RWPE1 (cell line): ENCODE measurements around the gene CASS4.
A peak's percentile ranks its signal among the peaks of the same experiment; 100 is the strongest.
"Not testable (repeated sequence)": the region's sequence is repeated elsewhere in the genome, so short reads cannot be mapped to it uniquely, and the experiment has no call there.

Experiments used
- CTCF ChIA-PET: fragments of 350-600 bp; sonication (Branson Sonifier 250); formaldehyde crosslinking; extraction: SDS; loops from one replicate; lab custom pipeline; 2021; lab: Yijun Ruan, JAX
- POLR2A ChIA-PET: fragments of 400-600 bp; formaldehyde crosslinking; extraction: SDS; loops from one replicate; lab custom pipeline; 2020; ENCODE audit warnings: antibody characterized with exemption; ENCODE audit not compliant: low non-redundant PET; lab: Yijun Ruan, JAX
- DNase-seq: peaks from one replicate; pipeline ENCODE4 v3.0.0; 2012; ENCODE audit warnings: low spot score
- H3K27ac ChIP-seq: fragments of 450-650 bp; 2 replicates; pipeline ENCODE4 v1.5.1; 2017
- CTCF ChIP-seq: fragments of 450-650 bp; conservative IDR thresholded peaks from 2 replicates; pipeline ENCODE4 v1.5.1; 2017; ENCODE audit warnings: low read depth, mild to moderate bottlenecking

Gene CASS4

GRCh38 chr20:56389807-56390206, 22.3 kb upstream of the CASS4 start:
- ChIA-PET CTCF (no interaction called here), POLR2A (no interaction called here)
- TF ChIP-seq CTCF = no peak
- no peak overlapping the region for H3K27ac ChIP-seq
- DNase-seq = no peak

- H3K27ac ChIP-seq, DNase-seq, POLR2A ChIA-PET, CTCF ChIA-PET: not testable (repeated sequence)
These were observed 21.7 kb upstream of the CASS4 start for GRCh38 chr20:56390396-56390795.

GRCh38 chr20:56391037-56391436, 21.0 kb upstream of the CASS4 start:
- ChIA-PET CTCF (no interaction called here), POLR2A (interaction anchor here (1.0 kb wide), 1 partner anchor 8 kb away, joined by 3 read pairs; no protein-coding TSS in a partner anchor)
- H3K27ac ChIP-seq = no peak overlapping the region
- DNase-seq = no peak
- TF ChIP-seq CTCF = no peak

- TF ChIP-seq CTCF = no peak
- CTCF ChIA-PET = interaction anchor here (0.7 to 1.0 kb wide), 2 partner anchors 33 to 38 kb away, joined by 3 read pairs; partner anchors contain the start of gene FAM210B
- no peak for DNase-seq
- peak overlapping the region; percentile 95 for H3K27ac ChIP-seq
- POLR2A ChIA-PET = interaction anchor here (0.7 to 1.7 kb wide), 3 partner anchors 9 to 32 kb away, joined by 3 read pairs; no protein-coding TSS in a partner anchor
These were observed 20.4 kb upstream of the CASS4 start for GRCh38 chr20:56391596-56392131.

GRCh38 chr20:56392132-56392880, 19.8 kb upstream of the CASS4 start, which contains the start of the genes AURKA and CSTF1:
Gene AURKA (minus strand): TSS chr20:56392215. CDS start chr20:56388197, 4,018 bp downstream.
Gene CSTF1 (plus strand): TSS chr20:56392645. CDS start chr20:56395553, 2,908 bp downstream.
- ChIA-PET CTCF (interaction anchor here (0.7 to 1.0 kb wide), 2 partner anchors 34 to 39 kb away, joined by 3 read pairs; partner anchors contain the start of gene FAM210B), POLR2A (interaction anchor here (0.7 to 1.7 kb wide), 2 partner anchors 18 to 32 kb away, joined by 3 read pairs; no protein-coding TSS in a partner anchor)
- peak; percentile 100 for DNase-seq
- TF ChIP-seq CTCF = no peak
- peak within 1 kb of the TSS; percentile 95 for H3K27ac ChIP-seq

- TF ChIP-seq CTCF = no peak
- peak; percentile 37 for DNase-seq
- peak overlapping the region; percentile 95 for H3K27ac ChIP-seq
- ChIA-PET POLR2A (interaction anchor here (1.7 kb wide), 1 partner anchor 33 kb away, joined by 3 read pairs; no protein-coding TSS in a partner anchor), CTCF (interaction anchor here (0.7 kb wide), 1 partner anchor 13 kb away, joined by 6 read pairs; no protein-coding TSS in a partner anchor)
These were observed 19.1 kb upstream of the CASS4 start for GRCh38 chr20:56392881-56393482.
